GM15510 (cell line): Measurements from ENCODE around the gene LIF.

Experiments used
- POLR2A ChIP-seq: IDR thresholded peaks from 3 replicates; pipeline ENCODE4 v1.6.1; 2011; ENCODE audit warnings: borderline replicate concordance; ENCODE audit not compliant: insufficient read length; ENCODE audit errors: extremely low read depth

LIF gene

DNA sequence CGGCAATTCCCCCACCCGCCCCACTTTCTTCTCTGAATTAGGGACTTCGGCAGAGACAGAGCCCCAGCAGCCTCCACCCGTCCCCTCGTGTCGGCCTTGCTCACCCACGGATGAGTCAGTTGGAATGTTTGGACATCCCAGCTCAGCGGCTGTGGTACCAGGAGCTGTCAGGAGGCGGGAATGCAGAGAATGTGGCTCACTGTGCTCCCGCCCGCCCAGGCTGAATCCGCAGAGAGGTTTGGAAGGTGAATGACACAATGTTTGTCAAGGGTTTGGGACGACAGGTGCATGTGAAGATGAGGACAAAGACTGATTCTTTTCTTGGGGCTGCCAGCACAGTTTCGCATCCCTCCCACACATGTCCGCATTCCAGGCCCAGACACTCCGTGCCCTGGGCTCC is 39.6 kb downstream of the LIF start:
- no peak for TF ChIP-seq POLR2A

GRCh38 chr22:30205281-30206115 is 41.1 kb downstream of the LIF start:
- TF ChIP-seq POLR2A, result no peak

GRCh38 chr22:30204742-30205111 is 41.8 kb downstream of the LIF start:
- TF ChIP-seq POLR2A, result no peak

- no peak for TF ChIP-seq POLR2A
Measured at GRCh38 chr22:30204015-30204741, 42.4 kb downstream of the LIF start.

DNA sequence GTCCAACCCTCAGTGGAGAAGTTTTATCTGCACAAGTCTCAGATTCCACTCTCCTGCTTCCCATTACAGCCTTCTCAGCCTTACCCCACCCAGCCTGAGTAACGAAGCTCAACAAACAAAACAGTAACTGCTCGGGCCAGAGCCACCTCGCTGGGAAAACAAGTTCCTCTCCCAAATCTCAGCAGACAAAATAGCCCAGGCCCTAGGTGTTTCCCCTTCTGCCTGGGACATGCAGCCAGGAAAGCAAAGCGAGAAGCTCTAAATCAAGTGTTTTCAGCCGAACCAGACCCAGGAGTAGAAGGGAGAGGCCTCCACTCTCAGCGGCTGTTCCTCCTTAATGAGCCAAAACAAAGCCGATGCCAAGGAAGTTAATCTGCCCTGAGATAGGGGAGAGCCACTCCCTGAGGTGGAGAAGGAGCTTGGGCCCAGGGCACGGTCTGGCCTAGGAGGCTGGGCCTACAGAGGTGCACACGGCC is 44.0 kb downstream of the LIF start:
- TF ChIP-seq POLR2A, result no peak

DNA sequence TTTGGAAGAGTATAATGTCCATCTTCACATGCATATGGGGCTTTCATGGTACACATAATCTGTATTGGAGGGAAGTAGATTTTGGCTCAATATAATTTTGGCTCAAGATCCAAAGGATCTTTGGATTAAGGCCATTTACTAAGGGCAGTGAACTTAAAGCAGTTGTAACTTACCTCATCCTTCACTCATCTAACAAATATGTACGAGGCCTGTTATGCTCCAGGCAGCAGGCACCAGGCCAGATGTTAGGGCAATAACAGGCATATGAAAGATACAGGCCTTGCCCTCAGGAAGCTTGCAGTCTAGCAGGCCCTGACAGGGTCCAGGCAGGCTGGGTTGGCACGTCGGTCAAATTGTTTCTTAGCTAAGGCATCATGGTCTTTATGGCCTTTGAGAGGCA is 44.6 kb downstream of the LIF start:
- no peak for TF ChIP-seq POLR2A

GRCh38 chr22:30198921-30199320 is 47.6 kb downstream of the LIF start:
- no peak for TF ChIP-seq POLR2A

DNA sequence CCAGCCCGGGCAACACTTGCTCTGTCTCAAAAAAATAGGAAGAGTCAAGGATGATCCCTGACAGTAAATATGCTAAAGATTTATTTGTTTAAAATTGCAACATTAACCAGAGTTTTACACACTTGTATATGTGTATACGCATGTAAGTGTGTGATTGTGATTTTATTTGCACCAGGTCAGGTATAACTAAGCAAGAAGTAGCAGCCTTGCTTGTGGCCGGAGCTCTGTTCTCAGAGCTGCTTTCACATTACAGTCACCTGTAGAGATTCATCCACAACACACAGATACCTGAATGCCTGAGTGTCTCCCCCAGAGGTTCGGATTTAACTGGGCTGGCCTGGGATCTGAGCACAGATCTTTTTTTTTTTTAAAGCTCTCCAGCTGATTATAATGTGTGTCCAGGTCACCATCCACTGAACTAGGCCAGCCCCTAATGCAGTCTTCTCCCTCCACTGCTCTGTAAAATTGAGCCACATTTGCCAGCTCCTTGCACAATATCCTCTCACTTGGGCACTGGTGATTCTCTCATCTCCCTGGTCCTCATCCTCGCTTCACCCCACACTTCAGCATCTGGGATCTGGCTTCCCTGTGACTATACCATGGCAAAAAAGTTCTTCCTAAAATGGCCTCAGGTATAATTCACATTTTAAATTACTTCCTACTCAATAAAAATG is 48.3 kb downstream of the LIF start:
- no peak for TF ChIP-seq POLR2A

DNA sequence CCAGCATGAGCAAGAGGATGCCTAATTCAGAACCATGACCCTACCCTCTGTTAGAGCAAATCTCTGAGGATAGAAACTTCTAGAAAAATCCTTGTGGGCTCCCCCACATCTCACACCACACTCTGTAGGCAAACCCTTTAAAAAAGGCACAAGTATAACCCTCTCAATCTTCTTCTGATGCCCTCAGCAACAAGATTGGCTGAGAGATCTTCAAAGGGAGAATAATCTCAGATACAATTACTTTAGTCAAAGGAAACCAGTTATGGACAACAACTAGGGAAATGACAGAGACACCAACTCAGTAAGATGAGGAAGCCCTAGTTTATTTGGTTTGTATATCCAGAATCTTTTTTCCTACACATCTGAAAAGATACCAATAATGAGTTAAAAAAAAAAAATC is 49.2 kb downstream of the LIF start:
- TF ChIP-seq POLR2A, result no peak

DNA sequence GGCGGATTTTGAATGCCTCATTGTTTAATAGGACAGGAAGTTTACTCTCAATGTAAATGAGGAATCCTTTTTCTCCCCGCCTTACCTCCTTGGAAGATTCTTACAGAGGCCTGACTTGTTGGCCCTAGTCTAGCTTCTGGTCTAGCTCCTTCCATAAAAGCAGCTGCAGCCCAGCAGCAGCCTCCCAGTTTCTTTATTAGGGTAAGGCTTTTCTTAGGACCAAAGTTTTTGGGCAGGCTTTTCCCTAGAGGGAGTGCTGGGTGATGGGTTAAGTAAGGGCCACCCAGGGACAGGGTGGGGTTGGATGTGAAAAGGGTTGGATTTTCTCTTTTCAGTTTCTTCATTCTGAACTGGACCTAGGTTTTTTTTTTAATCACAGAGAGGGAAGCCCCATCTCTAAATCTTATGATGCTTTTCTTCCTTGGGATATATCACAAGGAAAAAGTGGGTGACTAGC is 49.7 kb downstream of the LIF start:
- TF ChIP-seq POLR2A, result no peak

DNA sequence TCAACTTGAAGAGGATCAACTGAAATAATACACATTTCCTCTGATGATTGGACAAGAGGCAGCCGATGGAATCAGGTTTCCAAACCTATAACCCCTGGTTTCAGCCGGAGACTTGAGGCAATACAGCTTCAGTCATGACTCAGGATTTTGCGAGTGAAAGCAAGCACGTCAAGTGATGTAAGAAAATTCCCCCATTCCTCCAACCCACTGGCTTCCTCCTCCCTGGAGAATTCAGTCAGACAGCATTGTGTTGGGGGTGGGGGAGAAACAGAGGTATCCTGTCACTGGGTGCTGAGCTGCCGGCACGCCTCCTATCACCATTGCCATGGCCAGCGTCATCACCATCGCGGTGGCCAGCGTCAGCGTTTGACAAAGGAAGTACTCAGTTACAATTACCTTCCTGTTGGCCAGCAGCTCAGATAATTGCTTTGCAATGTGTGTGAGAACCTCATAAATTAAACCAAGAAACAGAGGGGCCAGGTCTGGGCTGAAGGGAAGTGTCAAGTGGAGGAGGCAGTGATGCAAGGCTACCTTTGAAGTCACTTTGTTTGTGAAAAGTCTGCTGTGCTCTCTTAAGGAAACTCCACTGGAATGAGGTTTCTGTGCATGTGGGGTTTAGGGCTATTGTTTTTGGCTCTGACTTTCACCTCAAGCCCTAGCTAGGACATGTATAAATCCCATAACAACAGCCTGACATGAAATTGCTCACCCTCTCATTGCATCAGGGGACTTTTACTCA is 50.2 kb downstream of the LIF start:
- no peak for TF ChIP-seq POLR2A

DNA sequence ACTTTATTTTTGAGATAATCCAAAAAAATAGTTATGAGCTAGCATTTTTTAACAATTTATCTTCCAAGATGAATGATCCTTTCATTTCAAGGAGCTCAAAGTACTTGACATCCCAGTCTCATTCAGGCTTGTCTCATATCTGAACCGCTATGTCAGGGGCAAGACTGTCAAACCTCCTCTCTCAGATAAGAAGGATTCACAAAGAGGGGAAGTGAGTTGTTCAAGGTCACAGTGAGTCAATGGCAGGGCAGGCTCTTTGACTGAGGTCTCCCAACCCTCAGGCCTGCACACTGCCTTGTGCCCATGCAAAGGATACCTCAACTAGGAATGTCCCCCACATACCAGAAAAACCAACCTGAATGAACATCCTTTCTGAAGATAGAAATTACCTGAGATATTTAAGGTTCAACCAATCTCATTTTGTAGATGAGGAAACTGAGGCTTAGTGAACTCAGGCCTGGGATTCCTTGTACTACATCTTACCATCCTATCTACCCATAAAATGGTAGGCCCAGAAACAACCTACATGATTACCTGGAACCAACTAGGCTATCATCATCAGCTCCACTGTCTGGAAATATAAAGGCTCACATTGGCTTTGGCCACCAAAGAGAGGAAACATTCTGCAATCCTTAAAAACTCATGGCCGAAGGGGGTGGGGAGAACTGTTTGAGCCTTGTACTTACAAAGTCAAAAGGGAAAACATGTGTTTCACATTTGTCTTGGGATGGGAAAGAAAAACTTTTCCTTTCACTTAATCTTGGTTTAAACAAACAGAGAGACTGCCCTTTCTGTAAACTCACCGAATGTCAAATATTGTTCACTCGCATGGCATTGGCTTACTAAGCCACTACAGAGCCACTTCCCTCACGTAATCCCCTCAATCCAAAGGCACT is 51.1 kb downstream of the LIF start:
- no peak for TF ChIP-seq POLR2A

GRCh38 chr22:30193031-30193775 is 53.4 kb downstream of the LIF start:
- no peak for TF ChIP-seq POLR2A

- TF ChIP-seq POLR2A, result no peak
Measured at GRCh38 chr22:30192427-30192826, 54.1 kb downstream of the LIF start.
